Renal pelvis (tissue), 3 donors: ENCODE measurements around the gene ERAL1. TPM values are rescaled to one million over a fixed set of nuclear protein-coding genes. Genes with fewer than 3 reads are reported as not detected.

ENCODE experiments used
- polyA plus RNA-seq, 3 donors: library from polyadenylated mRNA; unstranded; fragments of 120-200 nt; gene quantifications; one replicate each; pipeline ENCODE4 v1.2.1, GENCODE V29; 2013; ENCODE audit not compliant: insufficient read length in 3 of 3

The ERAL1 gene
- polyA plus RNA-seq, 3 donors, result 69.8 to 74.2 (median 74.1) TPM

Other genes with a start within 250 kb of the ERAL1 start
- 10 to 100 TPM; 10.6 to 31.7 (median 29.3) TPM for gene RSKR, start 240.8 kb upstream of the ERAL1 start, polyA plus RNA-seq
- gene BLTP2, start 209.9 kb upstream of the ERAL1 start, polyA plus RNA-seq, result 100 to 1,000 TPM in 1 of 3 donors, 10 to 100 TPM in 2; 86.0 to 106 (median 99.9) TPM
- gene SDF2, start 193.1 kb upstream of the ERAL1 start, polyA plus RNA-seq, result 10 to 100 TPM; 76.3 to 87.5 (median 79.7) TPM
- 10 to 100 TPM; 68.0 to 81.6 (median 80.7) TPM for gene SUPT6H, start 192.8 kb upstream of the ERAL1 start, polyA plus RNA-seq
- gene PROCA1, start 143.1 kb upstream of the ERAL1 start, polyA plus RNA-seq, result 10 to 100 TPM in 2 of 3 donors, 1 to 10 TPM in 1; 4.3 to 11.2 (median 10.3) TPM
- gene RAB34, start 137.1 kb upstream of the ERAL1 start, polyA plus RNA-seq, result 100 to 1,000 TPM; 155 to 193 (median 178) TPM
- gene RPL23A, start 135.0 kb upstream of the ERAL1 start, polyA plus RNA-seq, result 100 to 1,000 TPM; 804 to 896 (median 874) TPM
- gene TLCD1, start 128.8 kb upstream of the ERAL1 start, polyA plus RNA-seq, result 10 to 100 TPM; 16.6 to 19.8 (median 18.5) TPM
- 10 to 100 TPM in 2 of 3 donors, 1 to 10 TPM in 1; 7.1 to 13.8 (median 12.4) TPM for gene NEK8, start 126.2 kb upstream of the ERAL1 start, polyA plus RNA-seq
- gene TRAF4, start 111.0 kb upstream of the ERAL1 start, polyA plus RNA-seq, result 100 to 1,000 TPM; 133 to 163 (median 136) TPM
- 10 to 100 TPM; 21.8 to 23.6 (median 22.8) TPM for gene FAM222B, start 12.2 kb upstream of the ERAL1 start, polyA plus RNA-seq
- gene FLOT2, start 42.7 kb downstream of the ERAL1 start, polyA plus RNA-seq, result 100 to 1,000 TPM in 1 of 3 donors, 10 to 100 TPM in 2; 93.4 to 108 (median 95.7) TPM
- gene DHRS13, start 48.1 kb downstream of the ERAL1 start, polyA plus RNA-seq, result 10 to 100 TPM; 16.0 to 18.7 (median 17.5) TPM
- gene PHF12, start 96.5 kb downstream of the ERAL1 start, polyA plus RNA-seq, result 10 to 100 TPM; 55.0 to 61.1 (median 58.0) TPM
- gene SEZ6, start 151.0 kb downstream of the ERAL1 start, polyA plus RNA-seq, result under 1 TPM; 0.22 to 0.49 (median 0.48) TPM
- gene PIPOX, start 188.1 kb downstream of the ERAL1 start, polyA plus RNA-seq, result 10 to 100 TPM in 2 of 3 donors, 1 to 10 TPM in 1; 8.9 to 11.9 (median 11.0) TPM